Embryonic facial prominence (tissue), 1 donor: Measurements from ENCODE around the gene CD1E.
"Not testable (repeated sequence)": the region's sequence is repeated elsewhere in the genome, so short reads cannot be mapped to it uniquely, and the experiment has no call there.

Experiments
- DNase-seq: peaks from one replicate; pipeline ENCODE4 v3.0.0-alpha.2; 2016; ENCODE audit errors: extremely low spot score

The CD1E gene

GRCh38 chr1:158353303-158354075 is at the start of gene CD1E:
Gene CD1E, plus strand, starts transcription at chr1:158353894. Its CDS starts 95 bp downstream, at chr1:158353989.
- no peak for DNase-seq

DNA sequence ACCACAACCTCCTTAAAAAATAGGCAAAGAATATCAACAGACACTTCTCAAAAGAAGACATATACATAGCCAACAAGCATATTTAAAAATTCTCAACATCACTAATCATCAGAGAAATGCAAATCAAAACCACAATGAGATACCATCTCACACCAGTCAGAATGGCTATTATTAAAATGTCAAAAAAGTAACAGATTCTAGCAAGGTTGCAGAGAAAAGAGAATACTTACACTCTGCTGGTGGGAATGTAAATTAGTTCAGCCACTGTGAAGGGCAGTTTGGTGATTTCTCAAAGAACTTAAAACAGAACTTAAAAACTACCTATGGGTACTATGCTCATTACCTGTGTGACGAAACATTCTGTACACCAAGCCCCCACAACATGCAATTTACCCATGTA is 43.1 kb upstream of the CD1E start:
- no peak for DNase-seq

- no peak for DNase-seq
Measured at GRCh38 chr1:158311066-158311465, 42.6 kb upstream of the CD1E start.

GRCh38 chr1:158323866-158324265 is 29.8 kb upstream of the CD1E start:
- DNase-seq, result no peak

DNA sequence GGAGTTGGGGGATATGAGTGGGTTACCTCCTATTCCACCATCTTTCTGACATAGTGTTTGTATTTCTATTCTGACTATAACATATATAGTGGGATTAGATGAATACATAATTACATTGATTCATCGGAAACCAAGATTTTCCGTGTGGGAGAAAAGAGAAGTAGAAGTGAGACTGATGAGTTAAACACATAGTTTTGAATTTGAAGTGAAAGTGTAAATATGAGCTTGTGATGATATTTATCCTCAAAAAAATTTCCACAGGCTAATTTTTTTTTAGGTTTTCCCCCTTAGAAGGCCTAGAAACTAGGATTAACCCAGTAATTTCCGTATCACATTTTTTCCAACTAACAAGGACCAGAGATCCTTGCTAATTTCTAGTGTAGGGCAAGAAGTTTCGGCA is 29.3 kb upstream of the CD1E start:
- DNase-seq, result no peak

DNA sequence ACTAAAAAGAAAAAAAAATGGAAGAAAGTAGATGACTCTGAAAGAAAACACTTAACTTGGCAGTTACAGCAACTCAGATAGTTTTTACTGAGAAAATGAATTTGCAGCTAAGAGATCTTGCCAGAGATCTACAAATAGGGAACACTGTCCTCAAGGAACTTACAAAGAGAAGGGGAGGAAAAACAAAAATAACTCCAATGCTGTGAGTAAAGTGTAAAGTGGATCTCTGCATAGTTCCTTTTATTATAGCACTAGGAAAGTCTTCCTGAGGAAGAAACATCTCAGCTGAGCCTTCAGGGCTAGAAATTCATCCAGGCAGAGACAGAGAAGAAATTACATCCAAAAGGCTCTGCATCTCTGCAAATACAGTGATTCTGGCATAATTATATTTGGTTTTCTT is 26.2 kb upstream of the CD1E start:
- DNase-seq, result no peak

DNA sequence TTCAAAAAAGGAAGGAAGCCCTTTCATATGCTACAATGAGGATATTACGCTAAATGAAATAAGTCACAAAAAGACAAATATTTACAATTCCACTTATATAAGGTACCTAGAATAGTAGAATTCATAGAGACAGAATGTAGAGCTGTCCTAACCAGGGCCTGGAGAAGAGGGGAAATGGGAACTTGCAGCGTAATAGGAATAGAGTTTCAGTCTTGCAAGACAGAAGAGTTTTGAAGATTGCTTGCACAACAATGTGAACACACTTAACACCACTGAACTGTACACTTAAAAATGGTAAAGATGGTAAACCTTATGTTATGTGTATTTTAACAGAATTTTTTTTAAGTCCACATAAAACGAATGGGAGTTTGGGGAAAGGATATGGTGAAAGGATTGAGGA is 25.3 kb upstream of the CD1E start:
- no peak for DNase-seq

DNA sequence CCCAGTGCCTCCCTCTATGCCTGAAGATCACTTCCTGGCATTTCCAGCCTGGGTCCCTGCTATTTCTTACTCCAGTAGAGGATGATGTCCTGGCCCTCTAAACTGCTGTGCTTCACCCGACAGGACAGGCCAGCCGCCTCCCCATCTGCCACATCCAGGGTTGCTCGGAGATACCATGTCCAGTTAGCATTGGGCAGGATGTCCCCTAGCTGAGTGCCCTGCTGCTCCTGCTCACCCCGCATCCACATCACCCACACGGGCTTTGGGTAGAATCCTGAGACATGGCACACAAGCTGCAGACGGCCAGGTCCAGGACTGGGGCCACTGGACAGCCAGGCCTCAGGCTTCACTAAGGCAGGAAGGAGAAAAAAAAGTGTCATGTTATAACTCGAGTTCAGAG is 24.4 kb upstream of the CD1E start:
- DNase-seq, result no peak

- DNase-seq, result no peak
Measured at GRCh38 chr1:158329733-158330132, 24.0 kb upstream of the CD1E start.

GRCh38 chr1:158330391-158331105 is 23.1 kb upstream of the CD1E start:
- DNase-seq, result no peak

GRCh38 chr1:158331106-158331425 is 22.6 kb upstream of the CD1E start:
- no peak for DNase-seq

- no peak for DNase-seq
Measured at GRCh38 chr1:158331481-158332150, 22.1 kb upstream of the CD1E start, which contains the start of gene CD1B. Gene CD1B, minus strand, starts transcription at chr1:158331531. Its CDS starts 108 bp downstream, at chr1:158331423.

GRCh38 chr1:158333405-158334155 is 20.1 kb upstream of the CD1E start:
- DNase-seq, result no peak

DNA sequence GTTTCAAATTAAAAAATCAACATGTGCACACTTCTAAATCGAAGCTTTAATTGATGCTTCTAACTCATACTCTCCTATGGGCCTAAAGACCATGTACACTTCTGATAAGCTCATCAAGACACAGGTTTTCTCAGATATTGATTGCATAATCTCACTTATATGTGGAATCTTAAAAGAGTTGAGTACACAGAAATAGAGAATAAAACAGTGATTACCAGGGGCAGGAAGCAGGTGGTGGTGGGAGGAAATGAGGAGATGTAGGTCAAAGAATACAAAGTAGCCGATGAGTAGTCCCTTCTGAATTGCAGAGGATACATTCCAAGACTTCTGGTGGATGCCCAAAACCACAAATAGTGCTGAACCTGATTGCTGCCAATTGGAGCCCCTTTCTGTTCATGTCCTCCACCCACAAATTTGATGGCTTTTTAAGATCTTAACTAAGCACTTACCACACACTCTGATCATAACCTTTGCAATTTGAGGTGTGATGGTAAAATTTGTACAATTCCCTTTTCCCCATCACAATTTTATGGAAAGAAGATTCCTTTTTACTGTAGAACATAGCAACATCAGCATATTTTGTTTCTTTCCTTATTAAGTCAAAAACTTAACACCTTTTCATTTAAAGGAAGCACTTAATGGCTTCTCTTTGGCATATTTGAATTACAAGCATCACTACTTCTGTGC is 19.0 kb upstream of the CD1E start:
- no peak for DNase-seq

- no peak for DNase-seq
Measured at GRCh38 chr1:158335213-158335532, 18.5 kb upstream of the CD1E start.

- DNase-seq, result not testable (repeated sequence)
Measured at GRCh38 chr1:158336413-158336812, 17.3 kb upstream of the CD1E start.

DNA sequence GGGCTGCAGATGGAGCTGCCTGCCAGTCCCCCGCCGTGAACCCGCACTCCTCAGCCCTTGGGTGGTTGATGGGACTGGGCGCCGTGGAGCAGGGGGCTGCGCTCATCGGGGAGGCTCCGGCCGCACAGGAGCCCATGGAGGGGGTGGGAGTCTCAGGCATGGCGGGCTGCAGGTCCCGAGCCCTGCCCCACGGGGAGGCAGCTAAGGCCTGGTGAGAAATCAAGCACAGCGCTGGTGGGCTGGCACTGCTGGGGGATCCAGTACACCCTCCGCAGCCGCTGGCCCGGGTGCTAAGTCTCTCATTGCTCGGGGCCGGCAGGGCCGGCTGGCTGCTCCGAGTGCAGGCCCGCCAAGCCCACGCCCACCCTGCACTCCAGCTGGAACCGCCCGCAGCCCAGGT is 4.7 kb upstream of the CD1E start:
- DNase-seq, result not testable (repeated sequence)

- DNase-seq, result no peak
Measured at GRCh38 chr1:158354255-158354654, 561 bp downstream of the CD1E start.

GRCh38 chr1:158355773-158356285 is 2.1 kb downstream of the CD1E start:
- DNase-seq, result no peak

DNA sequence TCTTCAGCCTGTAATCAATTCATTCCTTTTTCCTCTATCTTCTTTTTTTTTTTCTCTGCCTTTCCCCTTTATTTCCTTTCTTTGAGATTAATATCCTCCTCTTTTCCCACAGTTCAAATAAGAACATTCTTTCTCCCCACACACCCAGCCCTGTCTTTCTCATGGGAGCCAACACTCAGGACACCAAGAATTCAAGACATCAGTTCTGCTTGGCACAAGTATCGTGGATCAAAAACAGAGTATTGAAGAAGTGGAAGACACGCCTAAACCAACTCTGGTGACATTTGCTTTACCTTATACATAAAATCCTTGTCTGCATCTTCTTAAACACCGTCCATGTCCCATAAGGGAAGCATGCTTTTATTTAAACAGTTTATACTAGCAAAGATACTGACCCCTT is 2.9 kb downstream of the CD1E start:
- DNase-seq, result no peak

DNA sequence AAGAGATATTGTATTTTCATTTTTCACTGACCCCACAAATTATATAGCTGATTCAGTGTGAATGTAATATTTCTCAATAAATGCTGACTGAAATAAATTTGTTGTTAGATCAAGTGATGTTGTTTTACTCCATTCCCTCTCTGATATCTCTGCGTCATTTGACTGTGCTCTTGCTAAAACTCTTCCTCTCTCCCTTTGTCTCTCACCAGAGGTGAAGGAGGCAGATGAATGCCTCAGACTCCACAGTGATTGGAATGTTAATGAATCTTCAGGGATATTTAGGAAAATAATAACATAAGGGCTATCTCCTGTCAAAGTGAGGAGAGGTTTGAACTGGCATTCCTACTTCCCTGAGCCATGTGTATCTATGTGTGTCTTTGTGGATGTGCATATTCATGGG is 3.7 kb downstream of the CD1E start:
- no peak for DNase-seq
